ENCODE results near the gene PRSS36. TPM values are rescaled to one million over a fixed set of nuclear protein-coding genes. Genes with fewer than 3 reads are reported as not detected.
A peak's percentile ranks its signal among the peaks of the same experiment; 100 is the strongest.

Gene PRSS36
- total and polyA plus RNA-seq, 8 donors, result 0.87 to 26.3 (median 2.7) TPM; not detected in 2

GRCh38 chr16:31186176-31186575, 36.3 kb upstream of the PRSS36 start:
- no peak for DNase-seq
- TF ChIP-seq POLR2A (IDR thresholded peaks at IDR 0.05) (no peak), POLR2AphosphoS5 (IDR thresholded peaks at IDR 0.05) (no peak), EP300 (IDR thresholded peaks at IDR 0.05) (no peak), CTCF (IDR thresholded peaks at IDR 0.05) (no peak)
- Histone ChIP-seq H3K27ac (no peak overlapping the region), H3K4me3 (no peak overlapping the region), H3K9me3 (no peaks in the 10 kb centered on the region), H3K27me3 (no peaks in the 10 kb centered on the region), H3K4me1 (peaks cover 22 to 63% (median 42%) of the 10 kb centered on the region in 4 donors), H3K36me3 (peaks cover 89 to 91% (median 90%) of the 10 kb centered on the region in 4 donors)
- 78 to 83% (median 79%) methylated on average over 7 of the region's 7 CpGs for WGBS, 5 donors
- intact Hi-C loops (cut with DNase I; ENCODE audit: low total_unique reads), result loop anchor here (10.0 kb wide), 1 partner anchor 269 kb away; the partner anchor contains the start of gene ARMC5

GRCh38 chr16:31185339-31185738, 35.5 kb upstream of the PRSS36 start:
- Histone ChIP-seq H3K9me3 (no peaks in the 10 kb centered on the region), H3K27me3 (no peaks in the 10 kb centered on the region), H3K27ac (no peak overlapping the region), H3K36me3 (peaks cover 80 to 82% (median 82%) of the 10 kb centered on the region in 4 donors), H3K4me3 (no peak overlapping the region), H3K4me1 (peaks cover 23 to 65% (median 48%) of the 10 kb centered on the region in 4 donors)
- no peak for TF ChIP-seq CTCF (IDR thresholded peaks at IDR 0.05)
- no peak for TF ChIP-seq POLR2AphosphoS5 (IDR thresholded peaks at IDR 0.05)
- no peak for TF ChIP-seq POLR2A (IDR thresholded peaks at IDR 0.05)
- TF ChIP-seq EP300 (IDR thresholded peaks at IDR 0.05), result no peak
- 61 to 76% (median 70%) methylated on average over 5 of the region's 5 CpGs for WGBS, 5 donors
- no peak for DNase-seq
- intact Hi-C loops (cut with DNase I; ENCODE audit: low total_unique reads), result loop anchor here (10.0 kb wide), 1 partner anchor 269 kb away; the partner anchor contains the start of gene ARMC5

- no peaks in the 10 kb centered on the region for H3K27me3 ChIP-seq
- TF ChIP-seq POLR2A (IDR thresholded peaks at IDR 0.05), result no peak
- TF ChIP-seq EP300 (IDR thresholded peaks at IDR 0.05), result no peak
- no peak for TF ChIP-seq POLR2AphosphoS5 (IDR thresholded peaks at IDR 0.05)
- TF ChIP-seq CTCF (IDR thresholded peaks at IDR 0.05), result no peak
- DNase-seq, result no peak
- no peaks in the 10 kb centered on the region for H3K9me3 ChIP-seq
- peaks cover 23 to 65% (median 48%) of the 10 kb centered on the region in 4 donors for H3K4me1 ChIP-seq
- intact Hi-C loops (cut with DNase I; ENCODE audit: low total_unique reads), result loop anchor here (10.0 kb wide), 1 partner anchor 270 kb away; the partner anchor contains the start of gene ARMC5
- H3K36me3 ChIP-seq, result peaks cover 76 to 78% (median 77%) of the 10 kb centered on the region in 4 donors
- H3K27ac ChIP-seq, result no peak overlapping the region
- no peak overlapping the region for H3K4me3 ChIP-seq
- 93 to 96% (median 95%) methylated on average over 14 of the region's 14 CpGs for WGBS, 5 donors
Measured at GRCh38 chr16:31184888-31185287, 35.0 kb upstream of the PRSS36 start.

GRCh38 chr16:31183432-31184428, 33.9 kb upstream of the PRSS36 start:
- Histone ChIP-seq H3K27ac (no peak overlapping the region), H3K9me3 (no peaks in the 10 kb centered on the region), H3K4me1 (peaks cover 23 to 71% (median 54%) of the 10 kb centered on the region in 4 donors), H3K36me3 (peaks cover 64 to 66% (median 66%) of the 10 kb centered on the region in 4 donors), H3K4me3 (peak overlapping the region in 1 of 4 donors; percentile 80), H3K27me3 (no peaks in the 10 kb centered on the region)
- 68 to 80% (median 77%) methylated on average over 10 of the region's 10 CpGs for WGBS, 5 donors
- no peak for TF ChIP-seq POLR2AphosphoS5 (IDR thresholded peaks at IDR 0.05)
- intact Hi-C loops (cut with DNase I; ENCODE audit: low total_unique reads), result loop anchor here (10.0 kb wide), 1 partner anchor 271 kb away; the partner anchor contains the start of gene ARMC5
- no peak for DNase-seq
